ENCODE measurements around the gene ZMAT5.

- TF ChIP-seq, protein P1, sequence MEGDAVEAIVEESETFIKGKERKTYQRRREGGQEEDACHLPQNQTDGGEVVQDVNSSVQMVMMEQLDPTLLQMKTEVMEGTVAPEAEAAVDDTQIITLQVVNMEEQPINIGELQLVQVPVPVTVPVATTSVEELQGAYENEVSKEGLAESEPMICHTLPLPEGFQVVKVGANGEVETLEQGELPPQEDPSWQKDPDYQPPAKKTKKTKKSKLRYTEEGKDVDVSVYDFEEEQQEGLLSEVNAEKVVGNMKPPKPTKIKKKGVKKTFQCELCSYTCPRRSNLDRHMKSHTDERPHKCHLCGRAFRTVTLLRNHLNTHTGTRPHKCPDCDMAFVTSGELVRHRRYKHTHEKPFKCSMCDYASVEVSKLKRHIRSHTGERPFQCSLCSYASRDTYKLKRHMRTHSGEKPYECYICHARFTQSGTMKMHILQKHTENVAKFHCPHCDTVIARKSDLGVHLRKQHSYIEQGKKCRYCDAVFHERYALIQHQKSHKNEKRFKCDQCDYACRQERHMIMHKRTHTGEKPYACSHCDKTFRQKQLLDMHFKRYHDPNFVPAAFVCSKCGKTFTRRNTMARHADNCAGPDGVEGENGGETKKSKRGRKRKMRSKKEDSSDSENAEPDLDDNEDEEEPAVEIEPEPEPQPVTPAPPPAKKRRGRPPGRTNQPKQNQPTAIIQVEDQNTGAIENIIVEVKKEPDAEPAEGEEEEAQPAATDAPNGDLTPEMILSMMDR (IDR thresholded peaks at IDR 0.05), result no peak
- TF ChIP-seq POLR2A (IDR thresholded peaks at IDR 0.05), result no peak
These were observed 63.1 kb downstream of the ZMAT5 start for GRCh38 chr22:29703569-29704195.
